Measurements from ENCODE around the gene TUBB4B. TPM values are rescaled to one million over a fixed set of nuclear protein-coding genes. Genes with fewer than 3 reads are reported as not detected.

TUBB4B gene
- total RNA-seq, 4 donors from 2014 or later: 181 to 757 (median 487) TPM

DNA sequence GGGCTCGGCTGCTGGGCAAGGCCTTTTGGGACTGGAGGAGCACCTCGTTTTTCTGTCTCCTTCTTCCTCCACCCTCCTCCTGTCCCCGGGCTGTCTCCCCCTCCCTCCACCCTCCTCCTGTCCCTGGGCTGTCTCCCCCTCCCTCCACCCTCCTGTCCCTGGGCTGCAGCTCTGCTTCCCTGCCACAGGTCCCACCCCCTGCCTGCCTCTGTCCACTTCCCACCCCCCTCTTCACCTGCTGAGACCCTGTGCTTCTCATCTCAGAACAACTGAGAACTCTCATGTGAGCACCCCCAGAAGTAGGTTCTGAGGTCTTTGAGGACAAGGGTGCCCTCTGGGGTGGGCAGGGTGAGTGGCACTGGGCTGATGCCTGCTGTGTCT is 30.6 kb downstream of the TUBB4B start:
- Histone ChIP-seq H3K4me3 (replicated peaks in 1 of 3) (no peak overlapping the region), H3K36me3 (peaks cover 17 to 23% of the 10 kb centered on the region in 2 donors), H3K27ac (no peak overlapping the region), H3K27me3 (no peaks in the 10 kb centered on the region), H3K9me3 (no peaks in the 10 kb centered on the region), H3K4me1 (peaks cover 14 to 26% of the 10 kb centered on the region in 2 donors)
- WGBS, 2 donors: 45 to 48% methylated on average over 3 of the region's 3 CpGs
- intact Hi-C loops (cut with DNase I): no loop called here
- no peak for DNase-seq
- TF ChIP-seq, protein P1, sequence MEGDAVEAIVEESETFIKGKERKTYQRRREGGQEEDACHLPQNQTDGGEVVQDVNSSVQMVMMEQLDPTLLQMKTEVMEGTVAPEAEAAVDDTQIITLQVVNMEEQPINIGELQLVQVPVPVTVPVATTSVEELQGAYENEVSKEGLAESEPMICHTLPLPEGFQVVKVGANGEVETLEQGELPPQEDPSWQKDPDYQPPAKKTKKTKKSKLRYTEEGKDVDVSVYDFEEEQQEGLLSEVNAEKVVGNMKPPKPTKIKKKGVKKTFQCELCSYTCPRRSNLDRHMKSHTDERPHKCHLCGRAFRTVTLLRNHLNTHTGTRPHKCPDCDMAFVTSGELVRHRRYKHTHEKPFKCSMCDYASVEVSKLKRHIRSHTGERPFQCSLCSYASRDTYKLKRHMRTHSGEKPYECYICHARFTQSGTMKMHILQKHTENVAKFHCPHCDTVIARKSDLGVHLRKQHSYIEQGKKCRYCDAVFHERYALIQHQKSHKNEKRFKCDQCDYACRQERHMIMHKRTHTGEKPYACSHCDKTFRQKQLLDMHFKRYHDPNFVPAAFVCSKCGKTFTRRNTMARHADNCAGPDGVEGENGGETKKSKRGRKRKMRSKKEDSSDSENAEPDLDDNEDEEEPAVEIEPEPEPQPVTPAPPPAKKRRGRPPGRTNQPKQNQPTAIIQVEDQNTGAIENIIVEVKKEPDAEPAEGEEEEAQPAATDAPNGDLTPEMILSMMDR (IDR thresholded peaks at IDR 0.05): no peak
- no peak for TF ChIP-seq POLR2A (IDR thresholded peaks at IDR 0.05)

DNA sequence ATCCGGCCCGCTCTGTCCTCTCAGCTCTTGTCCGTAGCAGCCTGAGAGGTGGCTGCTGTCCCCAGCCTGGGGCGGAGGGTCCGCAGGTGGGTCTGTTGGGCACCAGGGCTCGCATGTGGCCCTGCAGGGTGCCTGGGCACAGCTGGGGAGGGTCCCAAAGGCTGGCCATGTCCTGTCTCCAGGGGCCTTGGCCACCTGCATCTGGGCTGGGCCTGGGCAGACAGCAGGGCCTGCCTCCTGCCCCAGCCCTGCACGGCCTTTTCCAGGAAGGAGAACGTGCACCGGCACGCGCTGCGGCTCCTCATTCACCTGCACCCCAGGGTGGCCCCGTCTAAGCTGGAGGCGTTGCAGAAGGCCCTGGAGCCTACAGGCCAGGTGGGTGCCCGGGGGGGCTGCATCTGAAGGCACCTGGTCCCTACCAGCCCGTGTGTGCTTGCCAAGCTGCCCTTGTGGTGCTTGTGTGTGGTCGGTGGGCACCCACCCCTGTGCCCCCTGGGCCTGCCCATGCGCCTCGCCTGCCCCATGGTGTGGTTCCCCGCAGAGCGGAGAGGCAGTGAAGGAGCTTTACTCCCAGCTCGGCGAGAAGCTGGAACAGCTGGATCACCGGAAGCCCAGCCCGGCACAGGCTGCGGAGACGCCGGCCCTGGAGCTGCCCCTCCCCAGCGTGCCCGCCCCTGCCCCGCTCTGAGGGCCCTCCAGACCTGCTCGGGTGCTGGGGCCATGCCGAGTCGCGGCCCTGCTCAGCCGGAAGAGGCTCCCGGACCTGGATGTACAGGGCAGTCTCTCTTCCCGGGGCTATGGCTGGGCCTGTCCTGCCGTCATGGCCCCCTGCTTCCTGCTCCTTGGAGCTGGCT is 31.4 kb downstream of the TUBB4B start:
- intact Hi-C loops (cut with DNase I): no loop called here
- no peaks in the 10 kb centered on the region for H3K27me3 ChIP-seq
- no peak for DNase-seq
- H3K4me3 ChIP-seq (replicated peaks in 1 of 3): no peak overlapping the region
- H3K36me3 ChIP-seq: peaks cover 11 to 19% of the 10 kb centered on the region in 2 donors
- H3K4me1 ChIP-seq: peaks cover 22 to 34% of the 10 kb centered on the region in 2 donors
- 89 to 92% methylated on average over 3 to 27 of the region's 39 CpGs for WGBS, 2 donors
- TF ChIP-seq POLR2A (IDR thresholded peaks at IDR 0.05): no peak
- TF ChIP-seq, protein P1 (IDR thresholded peaks at IDR 0.05): no peak
- H3K9me3 ChIP-seq: no peaks in the 10 kb centered on the region
- H3K27ac ChIP-seq: no peak overlapping the region

DNA sequence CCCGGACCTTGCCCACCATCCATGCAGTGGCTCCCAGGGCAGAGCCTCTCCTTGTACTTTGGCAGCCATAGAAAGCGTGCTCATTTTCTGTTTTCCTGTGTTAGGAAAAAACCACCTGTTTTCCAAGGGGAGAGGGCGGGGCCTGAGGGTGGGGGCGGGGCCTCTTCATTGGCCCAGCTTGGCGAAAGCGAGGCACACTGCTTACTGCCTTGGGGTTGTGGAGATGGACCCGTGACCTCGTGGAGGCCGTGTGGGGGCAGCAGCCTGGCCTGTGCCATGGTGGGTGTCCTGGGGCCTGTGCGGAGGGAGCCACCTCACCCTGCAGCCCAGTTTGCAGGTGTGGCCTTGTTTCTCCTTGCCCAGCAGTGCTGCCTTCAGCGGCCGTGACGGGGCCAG is 32.0 kb downstream of the TUBB4B start:
- no peak overlapping the region for H3K27ac ChIP-seq
- no peak for DNase-seq
- H3K9me3 ChIP-seq: no peaks in the 10 kb centered on the region
- 92 to 95% methylated on average over 9 to 13 of the region's 13 CpGs for WGBS, 2 donors
- no peak overlapping the region for H3K4me3 ChIP-seq (replicated peaks in 1 of 3)
- H3K27me3 ChIP-seq: no peaks in the 10 kb centered on the region
- no peak for TF ChIP-seq POLR2A (IDR thresholded peaks at IDR 0.05)
- TF ChIP-seq, protein P1 (IDR thresholded peaks at IDR 0.05): no peak
- H3K36me3 ChIP-seq: peaks cover 11 to 19% of the 10 kb centered on the region in 2 donors
- peaks cover 29 to 40% of the 10 kb centered on the region in 2 donors for H3K4me1 ChIP-seq
- intact Hi-C loops (cut with DNase I): no loop called here

DNA sequence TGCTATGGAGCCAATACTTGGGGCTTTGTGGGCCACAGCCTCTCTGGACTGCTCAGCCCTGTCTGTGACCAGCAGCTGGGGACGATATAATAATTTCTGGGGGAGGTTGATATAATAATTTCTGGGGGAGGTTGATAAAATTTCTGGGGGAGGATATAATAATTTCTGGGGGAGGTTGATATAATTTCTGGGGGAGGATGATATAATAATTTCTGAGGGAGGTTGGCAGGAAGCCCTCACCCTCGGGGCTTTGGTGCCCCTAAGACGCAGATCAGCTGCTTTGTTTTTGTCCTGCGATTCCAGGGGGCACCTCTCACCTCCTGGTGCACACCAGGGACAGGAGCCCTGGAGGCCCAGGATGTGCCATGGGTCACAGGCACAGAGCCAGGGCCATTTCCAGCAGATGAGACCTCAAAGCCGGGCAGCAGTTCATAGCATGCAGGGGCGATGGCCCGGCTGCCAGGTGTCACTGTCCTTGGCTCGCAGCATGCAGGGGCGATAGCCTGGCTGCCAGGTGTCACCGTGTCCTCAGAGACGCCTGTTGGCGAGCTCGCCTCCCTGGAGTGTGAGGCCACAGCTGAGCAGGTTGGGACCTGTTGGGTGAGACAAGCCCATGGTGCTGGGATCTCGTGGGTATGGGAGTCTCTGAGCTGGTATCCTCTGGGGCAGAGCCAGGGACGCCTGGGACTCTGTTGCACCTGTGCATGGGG is 32.7 kb downstream of the TUBB4B start:
- H3K27me3 ChIP-seq: no peaks in the 10 kb centered on the region
- peak overlapping the region in 2 of 3 donors; percentile 41 to 46 for H3K27ac ChIP-seq
- no peak for TF ChIP-seq POLR2A (IDR thresholded peaks at IDR 0.05)
- TF ChIP-seq, protein P1 (IDR thresholded peaks at IDR 0.05): no peak
- DNase-seq: peak in 1 of 2 donors; percentile 15
- H3K36me3 ChIP-seq: peaks cover 11 to 19% of the 10 kb centered on the region in 2 donors
- peaks cover 32 to 42% of the 10 kb centered on the region in 2 donors for H3K4me1 ChIP-seq
- WGBS, 2 donors: 74 to 77% methylated on average over 6 to 12 of the region's 15 CpGs
- no peak overlapping the region for H3K4me3 ChIP-seq (replicated peaks in 1 of 3)
- H3K9me3 ChIP-seq: no peaks in the 10 kb centered on the region
- intact Hi-C loops (cut with DNase I): no loop called here

DNA sequence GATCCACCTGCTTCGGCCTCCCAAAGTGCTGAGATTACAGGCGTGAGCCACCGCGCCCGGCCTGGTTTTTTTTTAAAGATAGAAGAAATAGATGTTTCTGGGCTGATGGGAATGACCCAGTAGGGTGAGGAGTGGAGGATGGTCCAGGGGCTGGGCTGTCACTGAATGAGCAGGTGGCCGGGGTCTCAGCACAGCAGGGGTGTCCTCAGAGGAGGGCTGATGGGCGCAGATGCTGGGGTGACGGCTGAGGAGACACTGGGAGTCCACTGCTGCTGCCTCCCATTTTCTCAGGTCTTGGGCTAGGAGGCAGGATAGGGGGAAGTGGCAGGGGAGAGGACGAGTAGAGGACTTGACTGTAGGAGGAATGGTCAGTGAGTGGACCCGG is 34.1 kb downstream of the TUBB4B start:
- intact Hi-C loops (cut with DNase I): no loop called here
- Histone ChIP-seq H3K9me3 (no peaks in the 10 kb centered on the region), H3K36me3 (peaks cover 11 to 15% of the 10 kb centered on the region in 2 donors), H3K27me3 (no peaks in the 10 kb centered on the region), H3K4me3 (replicated peaks in 1 of 3) (no peak overlapping the region), H3K4me1 (peaks cover 32 to 39% of the 10 kb centered on the region in 2 donors), H3K27ac (peak overlapping the region in 2 of 3 donors; percentile 30 to 72)
- WGBS, 2 donors: 74 to 84% methylated on average over 10 of the region's 10 CpGs
- TF ChIP-seq, protein P1 (IDR thresholded peaks at IDR 0.05): no peak
- TF ChIP-seq POLR2A (IDR thresholded peaks at IDR 0.05): no peak
- no peak for DNase-seq

All from thyroid gland (tissue), 4 donors.